ENCODE data around the gene PIEZO2.

The PIEZO2 gene

DNA sequence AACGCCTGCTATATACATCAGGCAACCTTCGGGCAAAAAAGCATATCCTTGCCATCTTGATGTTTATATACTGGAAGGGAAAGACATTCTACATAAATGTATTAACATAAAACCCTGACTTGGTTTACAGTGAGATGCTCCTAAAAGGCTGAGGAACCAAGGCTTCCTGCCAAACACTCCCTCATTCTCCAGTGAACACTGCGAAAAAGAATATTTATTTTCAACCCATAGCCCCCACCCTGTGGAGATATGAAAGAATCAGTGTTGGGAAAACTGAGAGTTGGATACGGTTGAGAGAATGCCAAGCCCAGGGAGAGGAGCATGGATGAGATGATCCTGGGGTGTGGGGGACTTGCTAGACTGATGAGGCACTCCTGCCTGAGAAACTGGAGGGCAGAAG lies 94.9 kb downstream of the PIEZO2 start:
- TF ChIP-seq EZH2 (IDR thresholded peaks at IDR 0.05) (no peak), FOXP2 (optimal IDR thresholded peaks at IDR 0.05; ENCODE audit: control extremely low read depth, extremely low read length, insufficient read depth) (no peak), POLR2AphosphoS5 (IDR thresholded peaks at IDR 0.05; ENCODE audit: borderline replicate concordance, low read depth, low read length) (no peak)
- no peak for DNase-seq (ENCODE audit: low read depth, low spot score)
- no peak overlapping the region for H3K9ac ChIP-seq (ENCODE audit: insufficient read length)
- no peak overlapping the region for H3K4me3 ChIP-seq
- no peaks in the 10 kb centered on the region for H3K9me3 ChIP-seq (ENCODE audit: low read depth, low read length)
- H3K27ac ChIP-seq = no peak overlapping the region
- H3K36me3 ChIP-seq (ENCODE audit: insufficient read depth, low read length) = no peaks in the 10 kb centered on the region

DNA sequence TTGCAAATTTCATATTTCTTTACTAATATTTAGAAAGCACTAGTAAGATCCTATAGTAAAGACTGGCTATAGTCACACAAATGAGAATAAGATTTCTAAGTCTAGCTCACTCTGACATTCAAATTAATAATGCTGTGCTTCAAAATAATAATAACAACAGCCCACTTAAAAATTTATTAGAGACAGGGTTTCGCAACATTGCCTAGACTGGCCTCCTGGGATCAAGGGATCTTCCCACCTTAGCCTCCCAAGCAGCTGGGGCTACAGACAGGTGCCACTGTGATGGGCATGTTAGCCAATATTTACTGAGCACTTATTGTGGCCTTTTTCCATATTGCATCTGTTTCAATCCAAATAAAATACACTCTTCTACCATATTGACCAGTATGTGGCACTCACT lies 96.1 kb downstream of the PIEZO2 start:
- Histone ChIP-seq H3K4me3 (no peak overlapping the region), H3K9ac (ENCODE audit: insufficient read length) (no peak overlapping the region), H3K9me3 (ENCODE audit: low read depth, low read length) (no peaks in the 10 kb centered on the region), H3K27ac (no peak overlapping the region), H3K36me3 (ENCODE audit: insufficient read depth, low read length) (no peaks in the 10 kb centered on the region)
- TF ChIP-seq POLR2AphosphoS5 (IDR thresholded peaks at IDR 0.05; ENCODE audit: borderline replicate concordance, low read depth, low read length) (no peak), FOXP2 (optimal IDR thresholded peaks at IDR 0.05; ENCODE audit: control extremely low read depth, extremely low read length, insufficient read depth) (no peak), EZH2 (IDR thresholded peaks at IDR 0.05) (no peak)
- no peak for DNase-seq (ENCODE audit: low read depth, low spot score)

DNA sequence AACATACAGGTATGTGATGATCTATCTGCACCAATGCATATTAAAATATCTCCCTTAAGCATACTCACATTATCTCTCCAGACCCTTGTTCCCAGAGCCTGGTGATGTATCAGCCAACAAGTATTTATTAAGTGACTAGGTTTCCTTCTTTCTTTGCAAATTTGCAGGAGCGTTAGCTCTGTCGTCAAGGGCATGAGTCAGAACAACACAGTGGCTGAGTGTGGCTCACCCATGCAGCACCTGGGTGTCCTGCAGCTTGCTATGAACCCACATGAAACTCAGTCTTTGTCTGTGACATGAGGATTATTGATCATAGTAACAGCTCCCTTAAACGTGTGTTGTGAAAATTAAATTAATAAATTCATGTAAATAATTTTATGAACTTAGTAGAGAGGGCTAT lies 96.6 kb downstream of the PIEZO2 start:
- Histone ChIP-seq H3K27ac (no peak overlapping the region), H3K9me3 (ENCODE audit: low read depth, low read length) (no peaks in the 10 kb centered on the region), H3K36me3 (ENCODE audit: insufficient read depth, low read length) (no peaks in the 10 kb centered on the region), H3K9ac (ENCODE audit: insufficient read length) (no peak overlapping the region), H3K4me3 (no peak overlapping the region)
- TF ChIP-seq EZH2 (IDR thresholded peaks at IDR 0.05) (no peak), FOXP2 (optimal IDR thresholded peaks at IDR 0.05; ENCODE audit: control extremely low read depth, extremely low read length, insufficient read depth) (no peak), POLR2AphosphoS5 (IDR thresholded peaks at IDR 0.05; ENCODE audit: borderline replicate concordance, low read depth, low read length) (no peak)
- DNase-seq (ENCODE audit: low read depth, low spot score) = no peak

DNA sequence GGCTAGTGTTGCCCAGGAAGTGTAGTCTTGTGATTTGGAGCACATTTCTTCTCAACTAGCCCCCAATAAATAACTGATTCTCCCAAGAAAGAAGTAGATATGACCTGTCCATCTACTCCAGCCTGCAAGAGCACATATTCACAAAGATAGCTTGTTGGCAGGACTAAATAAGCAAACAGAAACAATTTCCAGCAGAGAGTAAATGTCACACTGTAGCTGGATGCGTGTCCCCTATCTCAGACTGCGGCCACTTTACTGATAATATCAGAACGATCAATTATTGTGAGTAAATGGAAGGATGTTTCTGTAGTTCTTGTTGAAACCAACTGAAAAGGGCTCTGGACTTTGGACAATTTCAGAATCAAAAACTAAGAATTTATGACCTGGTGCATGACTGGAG lies 97.9 kb downstream of the PIEZO2 start:
- Histone ChIP-seq H3K9ac (ENCODE audit: insufficient read length) (no peak overlapping the region), H3K36me3 (ENCODE audit: insufficient read depth, low read length) (no peaks in the 10 kb centered on the region), H3K4me3 (no peak overlapping the region), H3K9me3 (ENCODE audit: low read depth, low read length) (no peaks in the 10 kb centered on the region), H3K27ac (no peak overlapping the region)
- TF ChIP-seq FOXP2 (optimal IDR thresholded peaks at IDR 0.05; ENCODE audit: control extremely low read depth, extremely low read length, insufficient read depth) (no peak), POLR2AphosphoS5 (IDR thresholded peaks at IDR 0.05; ENCODE audit: borderline replicate concordance, low read depth, low read length) (no peak), EZH2 (IDR thresholded peaks at IDR 0.05) (no peak)
- no peak for DNase-seq (ENCODE audit: low read depth, low spot score)

DNA sequence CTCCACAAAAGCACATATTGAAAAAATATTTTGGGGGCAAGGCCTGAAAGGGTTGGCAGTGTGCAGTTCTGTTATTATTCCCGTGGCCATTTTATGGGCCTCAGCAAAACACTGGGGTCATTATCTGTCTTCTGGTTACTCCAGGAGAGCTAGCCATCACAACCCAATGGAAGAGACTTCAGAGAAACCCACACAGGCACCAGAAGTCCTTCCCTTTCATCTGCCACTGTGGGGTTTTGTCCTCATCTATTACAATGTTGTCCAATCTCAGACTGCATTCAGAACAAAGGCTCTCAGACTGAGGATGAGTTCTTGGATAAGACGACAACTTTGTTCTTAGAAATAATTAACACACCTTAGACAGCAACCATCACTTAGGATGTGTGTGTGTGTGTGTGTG lies 98.4 kb downstream of the PIEZO2 start:
- Histone ChIP-seq H3K4me3 (no peak overlapping the region), H3K9ac (ENCODE audit: insufficient read length) (no peak overlapping the region), H3K9me3 (ENCODE audit: low read depth, low read length) (no peaks in the 10 kb centered on the region), H3K27ac (no peak overlapping the region), H3K36me3 (ENCODE audit: insufficient read depth, low read length) (no peaks in the 10 kb centered on the region)
- no peak for DNase-seq (ENCODE audit: low read depth, low spot score)
- TF ChIP-seq FOXP2 (optimal IDR thresholded peaks at IDR 0.05; ENCODE audit: control extremely low read depth, extremely low read length, insufficient read depth) (no peak), POLR2AphosphoS5 (IDR thresholded peaks at IDR 0.05; ENCODE audit: borderline replicate concordance, low read depth, low read length) (no peak), EZH2 (IDR thresholded peaks at IDR 0.05) (no peak)

DNA sequence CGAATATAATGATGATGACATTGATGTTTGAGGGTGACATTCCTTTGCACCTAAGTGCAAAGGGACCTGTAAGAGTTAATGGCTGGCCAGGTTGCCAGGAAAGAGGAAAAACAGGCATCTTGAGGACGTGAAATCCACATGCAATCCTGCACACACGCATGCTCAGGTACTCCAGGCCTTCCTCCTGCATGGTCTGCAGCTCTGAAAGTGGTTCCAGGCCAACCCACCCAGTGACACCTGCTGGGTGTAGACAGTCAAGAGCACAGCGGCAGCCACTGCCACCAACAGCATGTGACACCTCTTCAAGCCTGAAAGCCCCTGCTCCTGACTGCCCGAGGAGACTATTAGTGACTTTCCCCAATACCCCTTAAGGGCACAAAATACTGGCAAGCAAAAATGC lies 101.6 kb downstream of the PIEZO2 start:
- no peak overlapping the region for H3K27ac ChIP-seq
- no peak overlapping the region for H3K9ac ChIP-seq (ENCODE audit: insufficient read length)
- TF ChIP-seq POLR2AphosphoS5 (IDR thresholded peaks at IDR 0.05; ENCODE audit: borderline replicate concordance, low read depth, low read length) (no peak), EZH2 (IDR thresholded peaks at IDR 0.05) (no peak)
- no peaks in the 10 kb centered on the region for H3K36me3 ChIP-seq (ENCODE audit: insufficient read depth, low read length)
- no peak for DNase-seq (ENCODE audit: low read depth, low spot score)
- no peak overlapping the region for H3K4me3 ChIP-seq
- H3K9me3 ChIP-seq (ENCODE audit: low read depth, low read length) = no peaks in the 10 kb centered on the region

DNA sequence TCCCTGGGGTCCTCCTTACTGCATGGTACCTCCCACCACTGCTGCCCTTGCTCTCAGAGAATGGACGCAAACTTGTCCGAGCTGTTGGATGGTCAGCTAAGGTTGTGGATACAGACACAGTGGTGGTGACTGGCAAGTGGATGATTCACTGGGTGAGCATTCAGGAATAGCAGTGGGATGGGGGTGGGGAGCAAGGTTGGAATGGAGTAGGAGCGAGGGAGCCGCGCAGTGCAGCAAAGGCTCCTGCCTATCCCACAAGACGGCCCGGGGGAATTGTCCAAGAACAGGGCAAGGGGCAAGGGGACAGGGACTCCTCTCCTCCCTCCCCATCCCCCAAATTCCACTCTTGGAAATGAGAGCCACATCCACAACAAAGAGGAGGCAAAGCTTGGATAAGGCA lies 102.2 kb downstream of the PIEZO2 start:
- Histone ChIP-seq H3K27ac (no peak overlapping the region), H3K4me3 (no peak overlapping the region), H3K9ac (ENCODE audit: insufficient read length) (no peak overlapping the region), H3K36me3 (ENCODE audit: insufficient read depth, low read length) (no peaks in the 10 kb centered on the region), H3K9me3 (ENCODE audit: low read depth, low read length) (no peaks in the 10 kb centered on the region)
- TF ChIP-seq POLR2AphosphoS5 (IDR thresholded peaks at IDR 0.05; ENCODE audit: borderline replicate concordance, low read depth, low read length) (no peak), FOXP2 (optimal IDR thresholded peaks at IDR 0.05; ENCODE audit: control extremely low read depth, extremely low read length, insufficient read depth) (no peak), EZH2 (IDR thresholded peaks at IDR 0.05) (no peak)
- no peak for DNase-seq (ENCODE audit: low read depth, low spot score)

DNA sequence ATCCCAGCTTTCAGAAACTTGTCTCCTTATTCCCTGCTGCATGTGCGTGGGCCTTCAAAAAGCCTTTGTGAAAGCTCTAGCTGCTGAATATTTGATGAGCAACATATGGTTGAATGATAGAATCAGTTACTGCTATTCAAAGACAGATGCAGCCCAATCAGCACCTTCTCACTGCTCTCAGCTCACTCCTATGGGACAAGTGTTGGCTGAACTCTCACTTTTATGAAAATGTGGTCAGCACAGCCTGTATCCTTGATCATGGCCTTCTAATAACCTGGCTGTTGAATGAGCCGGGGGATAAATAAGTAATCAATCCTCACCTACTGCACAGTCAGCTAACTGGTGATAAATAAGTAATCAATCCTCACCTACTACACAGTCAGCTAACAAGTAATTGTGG lies 103.2 kb downstream of the PIEZO2 start:
- TF ChIP-seq POLR2AphosphoS5 (IDR thresholded peaks at IDR 0.05; ENCODE audit: borderline replicate concordance, low read depth, low read length) (no peak), EZH2 (IDR thresholded peaks at IDR 0.05) (no peak), FOXP2 (optimal IDR thresholded peaks at IDR 0.05; ENCODE audit: control extremely low read depth, extremely low read length, insufficient read depth) (no peak)
- H3K4me3 ChIP-seq = no peak overlapping the region
- no peak for DNase-seq (ENCODE audit: low read depth, low spot score)
- no peak overlapping the region for H3K27ac ChIP-seq
- no peak overlapping the region for H3K9ac ChIP-seq (ENCODE audit: insufficient read length)
- H3K36me3 ChIP-seq (ENCODE audit: insufficient read depth, low read length) = no peaks in the 10 kb centered on the region
- no peaks in the 10 kb centered on the region for H3K9me3 ChIP-seq (ENCODE audit: low read depth, low read length)

DNA sequence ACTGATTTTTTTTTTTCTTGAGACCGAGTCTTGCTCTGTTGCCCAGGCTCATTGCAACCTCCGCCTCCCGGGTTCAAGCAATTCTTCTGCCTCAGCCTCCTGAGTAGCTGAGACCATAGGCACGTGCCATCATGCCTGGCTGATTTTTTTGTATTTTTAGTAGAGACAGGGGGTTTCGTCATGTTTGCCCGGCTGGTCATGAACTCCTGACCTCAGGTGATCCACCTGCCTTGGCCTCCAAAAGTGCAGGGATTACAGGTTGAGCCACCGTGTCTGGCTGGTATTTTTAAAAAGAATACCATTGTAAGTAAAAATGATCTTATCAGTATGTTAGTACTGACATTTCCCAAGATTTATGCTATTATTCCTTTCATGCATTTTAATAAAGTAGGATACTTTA lies 105.7 kb downstream of the PIEZO2 start:
- H3K4me3 ChIP-seq = no peak overlapping the region
- no peaks in the 10 kb centered on the region for H3K9me3 ChIP-seq (ENCODE audit: low read depth, low read length)
- TF ChIP-seq EZH2 (IDR thresholded peaks at IDR 0.05) (no peak), POLR2AphosphoS5 (IDR thresholded peaks at IDR 0.05; ENCODE audit: borderline replicate concordance, low read depth, low read length) (no peak), FOXP2 (optimal IDR thresholded peaks at IDR 0.05; ENCODE audit: control extremely low read depth, extremely low read length, insufficient read depth) (no peak)
- no peak overlapping the region for H3K27ac ChIP-seq
- no peak overlapping the region for H3K9ac ChIP-seq (ENCODE audit: insufficient read length)
- no peak for DNase-seq (ENCODE audit: low read depth, low spot score)
- no peaks in the 10 kb centered on the region for H3K36me3 ChIP-seq (ENCODE audit: insufficient read depth, low read length)

Data from SK-N-MC (cell line).